SK-N-MC (cell line): ENCODE results near the gene BAHD1.

ENCODE experiments used
- EZH2 ChIP-seq: fragments of 200-600 bp; sonication (generic); IDR thresholded peaks from one replicate; pipeline ENCODE4 v1.6.1; 2017; ENCODE audit warnings: antibody characterized with exemption
- FOXP2 ChIP-seq: optimal IDR thresholded peaks from 2 replicates; pipeline ENCODE3; 2011; ENCODE audit warnings: mild to moderate bottlenecking, moderate library complexity; ENCODE audit not compliant: insufficient read depth; ENCODE audit errors: extremely low read length, control extremely low read depth
- POLR2AphosphoS5 ChIP-seq: IDR thresholded peaks from 2 replicates; pipeline ENCODE4 v1.6.1; 2012; ENCODE audit warnings: mild to moderate bottlenecking, low read depth, low read length, borderline replicate concordance

GRCh38 chr15:40429068-40429710 lies 11.6 kb upstream of the BAHD1 start:
- no peak for TF ChIP-seq POLR2AphosphoS5
- TF ChIP-seq EZH2 = no peak
- TF ChIP-seq FOXP2 = no peak
